Endothelial cell of umbilical vein (primary cell): ENCODE data around the gene GATA1. TPM values are rescaled to one million over a fixed set of nuclear protein-coding genes. Genes with fewer than 3 reads are reported as not detected.

Experiments
- BruUV-seq: library from RNA; stranded (reverse); fragments of 400-500 nt; replicated peaks from 2 replicates; lab custom pipeline; 2021; lab: Mats Ljungman, UMichigan
- CTCF ChIA-PET: fragments of 300-600, 350-600 bp; sonication (Branson Sonifier 250); formaldehyde crosslinking; loops from one replicate; lab custom pipeline; 2021; ENCODE audit warnings: antibody characterized with exemption, inconsistent platforms; lab: Charles Lee
- POLR2A ChIA-PET: fragments of 300-600, 350-600 bp; sonication (Branson Sonifier 250); formaldehyde crosslinking; loops from one replicate; lab custom pipeline; 2021; ENCODE audit warnings: antibody characterized with exemption, inconsistent platforms; lab: Charles Lee
- DNase-seq: peaks from one replicate; pipeline ENCODE4 v3.0.0-alpha.2; 2011; ENCODE audit warnings: low read depth, low spot score
- FAIRE-seq: peaks from 2 replicates; lab custom pipeline; 2011; peaks lifted over from hg19 to GRCh38; lab: Jason Lieb, UNC
- H2AFZ ChIP-seq: 2 replicates; pipeline ENCODE4 v1.6.0; 2012; ENCODE audit warnings: low read depth, low read length, control low read depth, inconsistent platforms
- H3K27ac ChIP-seq: 2 replicates; pipeline ENCODE4 v1.5.1; 2011; ENCODE audit warnings: low read depth, mild to moderate bottlenecking, control low read depth, low read length, moderate library complexity; ENCODE audit not compliant: insufficient read depth
- H3K27me3 ChIP-seq, 2 experiments: 2 replicates each; pipeline versions ENCODE4 v1.6.0 to v1.6.1; 2011; ENCODE audit warnings: low read length in 2 of 2, mixed read lengths in 1 of 2; ENCODE audit not compliant: control insufficient read depth in 2 of 2, insufficient read depth in 2 of 2
- H3K36me3 ChIP-seq, 2 experiments: 2 replicates in 1 of 2; 3 replicates in 1 of 2; pipeline ENCODE4 v1.5.1; 2011; ENCODE audit warnings: low read length in 2 of 2, mild to moderate bottlenecking in 1 of 2, moderate library complexity in 1 of 2; ENCODE audit not compliant: control insufficient read depth in 2 of 2, insufficient read depth in 2 of 2; ENCODE audit errors: extremely low read depth in 1 of 2
- H3K4me1 ChIP-seq: 3 replicates; pipeline ENCODE4 v1.5.1; 2011; ENCODE audit warnings: mild to moderate bottlenecking, low read length; ENCODE audit not compliant: control insufficient read depth, insufficient read depth; ENCODE audit errors: extremely low read depth
- H3K4me2 ChIP-seq: 2 replicates; pipeline ENCODE4 v1.6.1; 2011; ENCODE audit warnings: low read length, control low read depth, mixed read lengths; ENCODE audit not compliant: insufficient read depth
- H3K4me3 ChIP-seq, 3 experiments: fragments of 200-600 bp in 1 of 3; sonication (generic), shearing (Covaris generic) in 1 of 3; replicated peaks in 1 of 3; 2 replicates each; pipeline ENCODE4 v1.5.1; 2011 to 2016; ENCODE audit warnings: control low read depth in 3 of 3, low read length in 3 of 3, mild to moderate bottlenecking in 2 of 3, inconsistent platforms in 1 of 3, low read depth in 1 of 3, moderate library complexity in 1 of 3; ENCODE audit not compliant: insufficient read depth in 1 of 3
- H3K79me2 ChIP-seq: 2 replicates; pipeline ENCODE4 v1.6.0; 2012; ENCODE audit warnings: low read length, inconsistent platforms; ENCODE audit not compliant: control insufficient read depth, insufficient read depth
- H3K9ac ChIP-seq: replicated peaks from 2 replicates; pipeline ENCODE3; 2011; ENCODE audit warnings: low read length, control low read depth; ENCODE audit not compliant: insufficient read depth; ENCODE audit errors: extremely low read depth
- H3K9me1 ChIP-seq: replicated peaks from 3 replicates; pipeline ENCODE4 v1.6.0; 2011; ENCODE audit warnings: mild to moderate bottlenecking, low read length; ENCODE audit not compliant: control insufficient read depth, insufficient read depth; ENCODE audit errors: extremely low read depth
- H3K9me3 ChIP-seq: replicated peaks from 2 replicates; pipeline ENCODE4 v1.5.1; 2012; ENCODE audit warnings: low read length, inconsistent platforms; ENCODE audit not compliant: control insufficient read depth, insufficient read depth
- H4K20me1 ChIP-seq: replicated peaks from 2 replicates; pipeline ENCODE3; 2011; ENCODE audit warnings: mild to moderate bottlenecking, low read length; ENCODE audit not compliant: control insufficient read depth, insufficient read depth; ENCODE audit errors: extremely low read depth
- GATA2 ChIP-seq: IDR thresholded peaks from 2 replicates; pipeline ENCODE4 v1.7.0; 2011; ENCODE audit warnings: low read depth, mild to moderate bottlenecking, moderate library complexity, mixed read lengths, low read length; ENCODE audit not compliant: insufficient read length, insufficient read depth
- MYC ChIP-seq: IDR thresholded peaks from one replicate; pipeline ENCODE4 v1.6.1; 2011; ENCODE audit warnings: mild to moderate bottlenecking, low read depth, low read length
- dilution Hi-C: fragments of 300-500 bp; cut with MboI; formaldehyde crosslinking; loops from one replicate; pipeline ENCODE4 v1.15.0; 2019; ENCODE audit warnings: low sequenced_read_pairs; ENCODE audit not compliant: extremely low pct_ligation_motif_present
- intact Hi-C: fragments of 100-400 bp; cut with micrococcal nuclease; formaldehyde crosslinking; loops from one replicate; pipeline ENCODE4 v1.10.0; 2022
- polyA plus RNA-seq, 4 experiments: library from polyadenylated mRNA; depleted of rRNA in 3 of 4; stranded (reverse) in 3 of 4; unstranded in 1 of 4; fragments of >200 nt; gene quantifications; 2 replicates each; pipeline versions ENCODE4 v1.2.1 to v1.2.3, GENCODE V29; 2011 to 2012; ENCODE audit warnings: missing spikeins in 1 of 4
- total RNA-seq: library from RNA; stranded (reverse); gene quantifications from 2 replicates; pipeline ENCODE4 v1.2.3, GENCODE V29; 2021

The GATA1 gene
- total and polyA plus RNA-seq, 2 donors (not counting 3 experiments of a cell fraction or from before 2014, with no cell fraction given): not detected

DNA sequence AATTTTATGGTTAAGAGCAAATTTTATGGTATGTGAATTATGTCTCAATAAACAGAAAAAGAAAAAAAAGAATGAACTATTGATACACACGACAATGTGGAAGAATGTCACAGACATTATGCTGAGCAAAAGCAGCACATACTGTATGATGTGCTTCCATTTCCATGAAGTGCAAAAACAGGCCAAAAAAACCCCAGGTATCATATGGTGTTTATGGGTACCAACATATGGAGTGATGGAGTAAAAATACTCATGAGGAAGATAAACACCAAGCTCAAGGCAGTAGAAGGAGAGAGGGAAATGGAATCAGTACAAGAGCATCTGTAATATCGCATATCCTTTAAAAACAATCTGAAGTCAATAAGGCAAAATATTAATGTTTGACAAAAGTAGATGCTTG lies 4.2 kb upstream of the GATA1 start:
- no peak overlapping the region for H3K27ac ChIP-seq
- no TSS peak for BruUV-seq
- DNase-seq (no peak), FAIRE-seq (no peak)
- H3K9ac ChIP-seq: no peak overlapping the region
- POLR2A ChIA-PET: no interaction called here
- dilution Hi-C loops (no loop called here), intact Hi-C loops (no loop called here)
- H3K4me3 ChIP-seq: no peak overlapping the region
- no peak for TF ChIP-seq MYC
- no peaks in the 10 kb centered on the region for H3K4me1 ChIP-seq
- no peaks in the 10 kb centered on the region for H3K79me2 ChIP-seq
- no peak overlapping the region for H3K4me2 ChIP-seq
- CTCF ChIA-PET: no interaction called here
- peaks cover 0 to 1% of the 10 kb centered on the region in 2 experiments for H3K27me3 ChIP-seq
- no peaks in the 10 kb centered on the region for H3K9me1 ChIP-seq
- H3K9me3 ChIP-seq: no peaks in the 10 kb centered on the region
- no peaks in the 10 kb centered on the region for H3K36me3 ChIP-seq
- H2AFZ ChIP-seq: no peak overlapping the region
- no peaks in the 10 kb centered on the region for H4K20me1 ChIP-seq

DNA sequence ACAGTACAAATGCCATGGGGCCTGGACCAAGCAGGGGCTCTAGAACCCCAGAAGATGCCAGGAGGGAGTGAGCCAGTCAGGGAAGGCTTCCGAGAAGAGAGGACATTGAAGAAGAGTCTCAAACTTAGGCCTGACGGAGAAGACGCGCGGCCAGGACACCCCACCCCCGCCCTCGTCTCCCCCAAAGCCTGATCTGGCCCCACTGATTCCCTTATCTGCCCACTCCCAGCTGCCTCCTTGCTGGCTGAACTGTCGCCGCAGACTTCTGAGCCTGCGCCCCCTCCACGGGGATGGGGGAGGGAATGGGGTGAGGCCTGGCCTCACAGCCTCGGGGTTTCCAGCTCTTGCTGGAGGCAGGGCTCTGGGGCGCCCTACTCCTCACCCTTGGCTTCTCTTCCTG lies 3.6 kb upstream of the GATA1 start:
- no peak for TF ChIP-seq GATA2
- no peak for DNase-seq
- no peak overlapping the region for H2AFZ ChIP-seq
- H3K4me1 ChIP-seq: no peaks in the 10 kb centered on the region
- H3K36me3 ChIP-seq: no peaks in the 10 kb centered on the region
- H3K27me3 ChIP-seq: peaks cover 0 to 1% of the 10 kb centered on the region in 2 experiments
- H3K9me1 ChIP-seq: no peaks in the 10 kb centered on the region
- intact Hi-C loops: no loop called here
- no peak overlapping the region for H3K4me3 ChIP-seq
- H3K27ac ChIP-seq: no peak overlapping the region
- ChIA-PET POLR2A (no interaction called here), CTCF (no interaction called here)
- H3K4me2 ChIP-seq: no peak overlapping the region
- H4K20me1 ChIP-seq: no peaks in the 10 kb centered on the region
- no peaks in the 10 kb centered on the region for H3K79me2 ChIP-seq
- BruUV-seq: no TSS peak
- dilution Hi-C loops: no loop called here
- FAIRE-seq: no peak
- H3K9me3 ChIP-seq: no peaks in the 10 kb centered on the region
- no peak overlapping the region for H3K9ac ChIP-seq
